Activated CD4-positive, alpha-beta memory T cell treated with anti-CD3 and anti-CD28 coated beads, Interleukin-2, amount 10 ng/mL, durations not matched to agents 7 days and 5 days (primary cell): ENCODE data around the gene LRBA. TPM values are rescaled to one million over a fixed set of nuclear protein-coding genes. Genes with fewer than 3 reads are reported as not detected.

ENCODE experiments used
- CTCF ChIA-PET: fragments of 350-600 bp; sonication (Branson Sonifier 250); formaldehyde crosslinking; loops from one replicate; lab custom pipeline; 2021; ENCODE audit warnings: antibody characterized with exemption, inconsistent platforms; lab: Charles Lee
- POLR2A ChIA-PET: fragments of 350-600 bp; sonication (Branson Sonifier 250); formaldehyde crosslinking; loops from one replicate; lab custom pipeline; 2021; ENCODE audit warnings: antibody characterized with exemption; lab: Charles Lee
- DNase-seq: peaks from one replicate; pipeline ENCODE4 v3.0.0-alpha.2; 2020
- H3K27ac Mint-ChIP-seq: one replicate; pipeline ENCODE4 v1.8.0; 2021; ENCODE audit warnings: mild to moderate bottlenecking, mixed read lengths
- H3K27me3 Mint-ChIP-seq: one replicate; pipeline ENCODE4 v1.8.0; 2021; ENCODE audit warnings: mixed read lengths
- H3K36me3 Mint-ChIP-seq: one replicate; pipeline ENCODE4 v1.8.0; 2021; ENCODE audit warnings: low read depth, mixed read lengths
- H3K4me1 Mint-ChIP-seq: one replicate; pipeline ENCODE4 v1.8.0; 2021; ENCODE audit warnings: mixed read lengths
- H3K4me3 Mint-ChIP-seq: one replicate; pipeline ENCODE4 v1.8.0; 2021; ENCODE audit warnings: mild to moderate bottlenecking, mixed read lengths
- H3K9me3 Mint-ChIP-seq: one replicate; pipeline ENCODE4 v1.8.0; 2021; ENCODE audit warnings: mixed read lengths
- total RNA-seq, 2 experiments: library from RNA; stranded (reverse); gene quantifications; one replicate each; pipeline ENCODE4 v1.2.3, GENCODE V29; 2021

The LRBA gene
- total RNA-seq, 2 experiments from 2014 or later = 42.4 to 45.2 TPM

DNA sequence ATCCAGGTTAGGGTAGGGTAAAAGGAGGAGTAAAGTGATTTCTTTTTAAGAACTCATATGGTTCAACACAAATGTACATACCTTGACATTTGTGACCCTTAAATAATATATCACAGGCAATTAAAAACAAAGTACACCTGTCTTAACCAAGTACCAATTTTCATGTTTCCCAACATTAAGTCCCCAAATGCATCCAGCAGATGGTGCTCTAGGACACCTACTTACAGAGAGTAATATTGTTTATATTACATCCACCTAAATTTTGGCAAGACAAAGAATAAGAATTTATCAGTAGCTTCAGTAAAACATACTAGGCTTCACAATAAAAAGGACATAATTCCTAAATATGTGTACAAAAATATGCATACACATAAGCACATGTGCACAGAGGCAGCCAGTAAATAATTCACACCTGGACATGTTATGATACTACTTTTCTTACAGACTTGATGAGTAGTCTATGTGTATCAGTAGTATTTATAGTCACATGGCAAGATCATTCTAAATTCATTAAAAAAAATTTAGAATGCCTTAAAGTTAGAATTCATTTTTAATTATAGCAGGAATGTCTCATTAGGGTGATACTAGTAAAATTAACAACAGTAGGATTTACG is 717.1 kb downstream of the LRBA start:
- no peaks in the 10 kb centered on the region for H3K9me3 Mint-ChIP-seq
- no peak overlapping the region for H3K27ac Mint-ChIP-seq
- no peak overlapping the region for H3K4me3 Mint-ChIP-seq
- H3K4me1 Mint-ChIP-seq = peaks cover 4% of the 10 kb centered on the region
- DNase-seq = peak; percentile 37
- POLR2A ChIA-PET = no interaction called here
- peaks cover 2% of the 10 kb centered on the region for H3K36me3 Mint-ChIP-seq
- CTCF ChIA-PET = interaction anchor here (1.0 to 7.5 kb wide), 5 partner anchors 10 to 802 kb away, joined by 3 to 59 read pairs (median 4); no protein-coding TSS in a partner anchor
- H3K27me3 Mint-ChIP-seq = no peaks in the 10 kb centered on the region

- ChIA-PET CTCF (no interaction called here), POLR2A (no interaction called here)
- no peak for DNase-seq
- H3K27ac Mint-ChIP-seq = no peak overlapping the region
- H3K4me1 Mint-ChIP-seq = no peaks in the 10 kb centered on the region
- H3K4me3 Mint-ChIP-seq = no peak overlapping the region
- H3K36me3 Mint-ChIP-seq = no peaks in the 10 kb centered on the region
- H3K27me3 Mint-ChIP-seq = no peaks in the 10 kb centered on the region
- H3K9me3 Mint-ChIP-seq = no peaks in the 10 kb centered on the region
Measured at GRCh38 chr4:150289881-150290280, 725.2 kb downstream of the LRBA start.

DNA sequence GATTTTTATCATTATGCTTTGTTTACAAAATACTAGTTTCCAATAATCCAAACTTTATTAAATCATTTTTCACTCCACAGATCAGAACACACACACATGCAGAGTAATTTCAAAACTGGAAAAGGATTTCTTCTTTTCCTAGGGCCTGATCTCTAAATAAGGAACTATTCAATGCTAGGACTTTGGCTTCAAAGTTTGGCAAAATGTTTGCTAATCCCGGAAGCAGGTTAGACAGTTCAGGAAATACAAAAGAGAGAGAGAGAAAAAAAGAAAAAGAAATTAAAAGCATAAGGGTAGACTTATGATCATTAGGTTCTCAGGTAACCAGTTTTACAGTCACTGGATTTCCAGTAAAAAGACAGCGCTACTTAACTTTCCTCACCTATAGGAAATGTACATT is 725.9 kb downstream of the LRBA start:
- Mint-ChIP-seq H3K4me3 (no peak overlapping the region), H3K9me3 (no peaks in the 10 kb centered on the region), H3K27me3 (no peaks in the 10 kb centered on the region), H3K4me1 (no peaks in the 10 kb centered on the region), H3K27ac (no peak overlapping the region), H3K36me3 (no peaks in the 10 kb centered on the region)
- ChIA-PET CTCF (no interaction called here), POLR2A (no interaction called here)
- no peak for DNase-seq

GRCh38 chr4:150286656-150287055 is 728.4 kb downstream of the LRBA start:
- Mint-ChIP-seq H3K4me1 (no peaks in the 10 kb centered on the region), H3K4me3 (no peak overlapping the region), H3K27me3 (no peaks in the 10 kb centered on the region), H3K9me3 (no peaks in the 10 kb centered on the region), H3K27ac (no peak overlapping the region), H3K36me3 (peaks cover 3% of the 10 kb centered on the region)
- ChIA-PET POLR2A (no interaction called here), CTCF (no interaction called here)
- DNase-seq = no peak

DNA sequence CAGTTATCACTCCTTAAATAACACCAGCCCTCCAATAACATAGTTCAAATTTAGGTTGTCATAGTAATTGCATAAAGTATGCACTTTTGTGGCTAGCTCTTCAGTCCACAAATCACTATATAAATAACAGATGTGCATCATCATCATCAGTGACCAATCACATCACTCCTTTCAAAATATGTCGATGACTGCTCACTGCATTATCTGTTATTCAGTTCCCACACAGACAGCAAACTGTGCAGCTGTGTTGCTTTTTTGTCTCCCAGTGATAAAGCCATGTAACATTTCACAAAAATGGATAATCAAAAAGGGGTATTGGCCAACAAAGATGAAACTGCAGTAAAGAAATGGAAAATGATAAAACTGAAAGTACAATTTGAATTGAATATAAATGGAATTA is 731.4 kb downstream of the LRBA start:
- no peak overlapping the region for H3K4me3 Mint-ChIP-seq
- H3K9me3 Mint-ChIP-seq = no peaks in the 10 kb centered on the region
- H3K27ac Mint-ChIP-seq = no peak overlapping the region
- H3K27me3 Mint-ChIP-seq = no peaks in the 10 kb centered on the region
- peaks cover 13% of the 10 kb centered on the region for H3K36me3 Mint-ChIP-seq
- DNase-seq = no peak
- POLR2A ChIA-PET = no interaction called here
- H3K4me1 Mint-ChIP-seq = no peaks in the 10 kb centered on the region
- CTCF ChIA-PET = no interaction called here

DNA sequence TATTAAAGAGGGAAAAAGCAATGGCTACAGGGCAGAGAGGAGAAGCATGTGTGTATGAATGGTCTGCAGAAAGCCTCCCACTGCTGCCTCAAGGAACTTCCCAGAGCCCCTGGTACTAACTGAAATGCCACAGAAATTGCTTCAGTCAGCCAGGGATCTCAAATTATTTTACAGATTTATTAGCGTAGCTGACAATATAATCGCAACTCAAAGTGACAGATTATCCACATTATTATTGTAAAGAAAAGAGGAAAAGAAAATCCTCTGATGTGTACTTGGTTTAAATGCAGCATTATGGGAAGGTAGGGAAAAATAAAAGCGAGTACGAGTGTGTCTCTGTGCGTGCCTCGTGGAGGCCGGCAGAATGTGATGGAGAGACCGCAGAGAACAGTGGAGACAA is 734.1 kb downstream of the LRBA start:
- peaks cover 7% of the 10 kb centered on the region for H3K9me3 Mint-ChIP-seq
- H3K27ac Mint-ChIP-seq = no peak overlapping the region
- H3K4me3 Mint-ChIP-seq = no peak overlapping the region
- no peaks in the 10 kb centered on the region for H3K4me1 Mint-ChIP-seq
- peaks cover 28% of the 10 kb centered on the region for H3K36me3 Mint-ChIP-seq
- ChIA-PET POLR2A (no interaction called here), CTCF (no interaction called here)
- H3K27me3 Mint-ChIP-seq = no peaks in the 10 kb centered on the region
- DNase-seq = no peak

- ChIA-PET CTCF (no interaction called here), POLR2A (no interaction called here)
- no peak for DNase-seq
- no peak overlapping the region for H3K4me3 Mint-ChIP-seq
- H3K4me1 Mint-ChIP-seq = no peaks in the 10 kb centered on the region
- peaks cover 7% of the 10 kb centered on the region for H3K9me3 Mint-ChIP-seq
- H3K27me3 Mint-ChIP-seq = no peaks in the 10 kb centered on the region
- peaks cover 32% of the 10 kb centered on the region for H3K36me3 Mint-ChIP-seq
- H3K27ac Mint-ChIP-seq = no peak overlapping the region
Measured at GRCh38 chr4:150280081-150280895, 734.8 kb downstream of the LRBA start.

DNA sequence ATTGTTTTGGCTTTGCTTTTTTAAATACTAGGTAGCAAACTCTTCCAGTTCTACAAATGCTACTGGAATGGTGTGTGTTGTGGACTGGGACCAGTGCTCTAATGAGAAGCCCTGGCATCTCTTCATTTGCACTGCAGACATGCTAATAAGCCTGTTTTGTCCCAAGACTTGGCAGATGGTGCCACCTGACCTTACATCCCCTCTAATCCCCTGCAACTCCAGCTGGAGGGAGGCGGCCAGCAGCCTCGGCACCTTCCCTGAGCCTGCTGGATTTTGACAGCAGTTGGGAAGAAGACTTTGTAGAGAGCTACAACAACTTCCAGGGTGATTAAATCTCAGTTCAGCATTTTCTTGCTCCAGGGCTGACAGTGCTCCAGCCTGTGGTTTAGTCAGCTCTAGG is 736.9 kb downstream of the LRBA start:
- ChIA-PET CTCF (no interaction called here), POLR2A (no interaction called here)
- no peak overlapping the region for H3K27ac Mint-ChIP-seq
- no peaks in the 10 kb centered on the region for H3K27me3 Mint-ChIP-seq
- DNase-seq = no peak
- no peak overlapping the region for H3K4me3 Mint-ChIP-seq
- H3K9me3 Mint-ChIP-seq = peaks cover 7% of the 10 kb centered on the region
- no peaks in the 10 kb centered on the region for H3K4me1 Mint-ChIP-seq
- H3K36me3 Mint-ChIP-seq = peaks cover 41% of the 10 kb centered on the region

DNA sequence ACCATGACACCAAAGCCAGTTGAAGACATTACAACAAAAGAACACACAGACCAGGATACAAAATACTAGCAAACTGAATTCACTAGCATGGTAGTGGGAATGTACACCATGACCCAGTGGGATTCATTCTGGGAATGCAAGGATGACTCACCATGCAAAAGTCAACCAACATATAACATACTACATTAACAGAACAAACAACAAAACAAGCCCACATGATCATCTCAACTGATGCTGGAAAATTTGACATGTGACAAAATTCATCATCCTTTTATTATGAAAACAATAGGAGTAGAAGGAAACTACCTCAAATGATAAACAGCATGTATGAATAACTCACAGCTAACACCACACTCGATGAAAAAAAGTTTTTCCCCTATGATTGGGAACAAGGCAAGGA is 746.6 kb downstream of the LRBA start:
- Mint-ChIP-seq H3K9me3 (no peaks in the 10 kb centered on the region), H3K27ac (no peak overlapping the region), H3K4me1 (no peaks in the 10 kb centered on the region), H3K27me3 (no peaks in the 10 kb centered on the region), H3K36me3 (peaks cover 33% of the 10 kb centered on the region), H3K4me3 (no peak overlapping the region)
- ChIA-PET POLR2A (no interaction called here), CTCF (no interaction called here)
- DNase-seq = no peak

- no peak for DNase-seq
- H3K4me1 Mint-ChIP-seq = no peaks in the 10 kb centered on the region
- POLR2A ChIA-PET = no interaction called here
- H3K9me3 Mint-ChIP-seq = no peaks in the 10 kb centered on the region
- CTCF ChIA-PET = no interaction called here
- H3K27ac Mint-ChIP-seq = no peak overlapping the region
- no peaks in the 10 kb centered on the region for H3K27me3 Mint-ChIP-seq
- H3K4me3 Mint-ChIP-seq = no peak overlapping the region
- peaks cover 26% of the 10 kb centered on the region for H3K36me3 Mint-ChIP-seq
Measured at GRCh38 chr4:150265806-150266205, 749.3 kb downstream of the LRBA start.

DNA sequence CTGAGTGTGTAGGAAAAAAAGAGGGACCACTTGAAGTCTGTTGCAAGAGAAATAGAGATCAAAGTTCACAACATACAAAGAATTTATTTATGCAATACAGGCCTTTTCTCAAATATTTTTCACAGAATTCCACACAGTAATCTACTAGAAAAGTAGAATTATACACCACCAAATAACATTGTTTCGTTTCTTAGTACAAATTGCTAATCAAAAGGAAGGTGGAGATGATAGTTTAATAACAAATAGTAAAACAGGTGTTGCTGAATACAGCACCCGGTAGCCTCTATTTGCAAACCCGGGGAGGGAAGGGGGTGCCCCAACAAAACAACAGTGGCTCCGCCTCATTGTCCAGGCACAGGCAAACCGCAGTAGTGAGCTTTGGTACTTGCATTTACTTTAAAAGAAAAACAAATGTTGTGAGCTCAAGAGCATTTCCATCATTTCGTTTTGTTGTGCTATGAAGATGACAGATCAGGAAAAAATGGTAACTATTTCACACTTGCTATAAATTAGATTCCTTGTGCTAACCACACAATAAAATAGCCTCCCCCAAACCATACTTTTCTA is 750.4 kb downstream of the LRBA start:
- CTCF ChIA-PET = interaction anchor here (0.9 kb wide), 1 partner anchor 9 kb away, joined by 3 read pairs; no protein-coding TSS in a partner anchor
- no peak overlapping the region for H3K4me3 Mint-ChIP-seq
- peaks cover 15% of the 10 kb centered on the region for H3K36me3 Mint-ChIP-seq
- DNase-seq = no peak
- H3K27ac Mint-ChIP-seq = no peak overlapping the region
- H3K27me3 Mint-ChIP-seq = no peaks in the 10 kb centered on the region
- POLR2A ChIA-PET = no interaction called here
- no peaks in the 10 kb centered on the region for H3K9me3 Mint-ChIP-seq
- H3K4me1 Mint-ChIP-seq = no peaks in the 10 kb centered on the region

DNA sequence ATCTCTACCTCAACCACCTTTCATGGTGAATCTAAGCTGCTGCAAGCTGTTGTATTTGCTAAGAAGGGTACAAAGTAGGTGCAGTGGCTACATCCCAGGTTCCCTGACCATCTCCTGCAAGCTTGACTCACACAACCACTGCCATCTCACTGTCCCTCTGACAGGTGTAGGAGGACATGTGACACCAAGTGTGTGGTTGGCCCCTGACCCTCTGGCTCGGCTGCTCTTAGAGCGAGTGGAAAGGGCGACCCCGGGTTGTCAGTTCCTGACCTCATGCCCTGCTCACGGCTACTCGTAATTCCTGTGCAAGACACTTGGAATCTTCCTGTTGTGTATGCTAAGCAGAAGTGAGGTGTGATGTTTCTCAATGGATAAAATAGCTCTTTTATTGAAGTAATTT is 752.5 kb downstream of the LRBA start:
- CTCF ChIA-PET = no interaction called here
- DNase-seq = no peak
- POLR2A ChIA-PET = no interaction called here

GRCh38 chr4:150261571-150261970 is 753.5 kb downstream of the LRBA start:
- Mint-ChIP-seq H3K4me1 (no peaks in the 10 kb centered on the region), H3K27ac (no peak overlapping the region), H3K4me3 (no peak overlapping the region), H3K9me3 (no peaks in the 10 kb centered on the region), H3K36me3 (peaks cover 7% of the 10 kb centered on the region), H3K27me3 (no peaks in the 10 kb centered on the region)
- ChIA-PET POLR2A (no interaction called here), CTCF (no interaction called here)
- DNase-seq = no peak

More for the DNA sequence above, 752.5 kb downstream of the LRBA start:
- no peaks in the 10 kb centered on the region for H3K27me3 Mint-ChIP-seq
- no peak overlapping the region for H3K4me3 Mint-ChIP-seq
- no peaks in the 10 kb centered on the region for H3K9me3 Mint-ChIP-seq
- H3K4me1 Mint-ChIP-seq = no peaks in the 10 kb centered on the region
- peaks cover 11% of the 10 kb centered on the region for H3K36me3 Mint-ChIP-seq
- no peak overlapping the region for H3K27ac Mint-ChIP-seq
